ENCODE measurements around the gene PLEKHA4. TPM values are rescaled to one million over a fixed set of nuclear protein-coding genes. Genes with fewer than 3 reads are reported as not detected.

The PLEKHA4 gene
- total RNA-seq, 1 experiment from 2014 or later, result 1.2 TPM

DNA sequence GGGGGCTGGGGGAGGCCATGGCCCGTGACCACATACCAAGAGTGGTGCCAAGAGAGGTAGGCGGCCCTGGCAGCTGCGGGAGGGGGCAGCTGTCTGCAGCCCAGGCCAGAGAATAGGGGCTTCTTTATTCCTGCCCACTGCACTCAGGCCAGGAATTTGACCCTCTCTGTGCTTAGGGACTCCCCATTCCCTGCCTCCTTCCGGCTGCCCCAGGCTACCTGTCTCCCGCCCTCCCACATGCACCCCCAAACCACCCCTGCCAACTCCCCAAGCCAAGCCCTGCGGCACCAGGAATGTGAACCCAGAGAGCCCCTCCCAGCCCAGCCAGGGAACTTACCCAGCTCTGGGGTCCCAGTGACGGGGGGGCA is 687 bp downstream of the PLEKHA4 start:
- peaks cover 5% of the 10 kb centered on the region for H3K79me2 ChIP-seq (ENCODE audit: low read length)
- no peak overlapping the region for H2AFZ ChIP-seq (ENCODE audit: low read length)
- no peaks in the 10 kb centered on the region for H3K4me1 ChIP-seq (ENCODE audit: insufficient read depth, low read length)
- ATAC-seq (no peak), DNase-seq (no peak)
- peaks cover 4% of the 10 kb centered on the region for H4K20me1 ChIP-seq (ENCODE audit: low read length)
- no peaks in the 10 kb centered on the region for H3K9me3 ChIP-seq (ENCODE audit: low read length)
- H3K4me3 ChIP-seq (ENCODE audit: low read length), result no peak overlapping the region
- no TSS peak for BruUV-seq (replicated peaks)
- H3K9ac ChIP-seq (ENCODE audit: low read length), result no peak overlapping the region
- no peaks in the 10 kb centered on the region for H3K36me3 ChIP-seq (ENCODE audit: low read depth, low read length)
- intact Hi-C loops (cut with micrococcal nuclease), result no loop called here
- no peaks in the 10 kb centered on the region for H3F3A ChIP-seq (ENCODE audit: low read length, unreplicated experiment)
- ChIA-PET POLR2A (ENCODE audit: unreplicated experiment) (no interaction called here), CTCF (interaction anchor here (0.7 kb wide), 1 partner anchor 28 kb away, joined by 3 read pairs; no protein-coding TSS in a partner anchor)
- no peak overlapping the region for H3K4me2 ChIP-seq (ENCODE audit: low read length)
- no peaks in the 10 kb centered on the region for H3K27me3 ChIP-seq (ENCODE audit: low read length)
- H3K9me2 ChIP-seq (replicated peaks; ENCODE audit: low read length), result no peaks in the 10 kb centered on the region
- TF ChIP-seq EZH2phosphoT487 (IDR thresholded peaks at IDR 0.05; ENCODE audit: borderline replicate concordance, low read length) (no peak), EZH2 (IDR thresholded peaks at IDR 0.05; ENCODE audit: low read length, unreplicated experiment) (no peak)
- TF ChIP-seq, protein P1, sequence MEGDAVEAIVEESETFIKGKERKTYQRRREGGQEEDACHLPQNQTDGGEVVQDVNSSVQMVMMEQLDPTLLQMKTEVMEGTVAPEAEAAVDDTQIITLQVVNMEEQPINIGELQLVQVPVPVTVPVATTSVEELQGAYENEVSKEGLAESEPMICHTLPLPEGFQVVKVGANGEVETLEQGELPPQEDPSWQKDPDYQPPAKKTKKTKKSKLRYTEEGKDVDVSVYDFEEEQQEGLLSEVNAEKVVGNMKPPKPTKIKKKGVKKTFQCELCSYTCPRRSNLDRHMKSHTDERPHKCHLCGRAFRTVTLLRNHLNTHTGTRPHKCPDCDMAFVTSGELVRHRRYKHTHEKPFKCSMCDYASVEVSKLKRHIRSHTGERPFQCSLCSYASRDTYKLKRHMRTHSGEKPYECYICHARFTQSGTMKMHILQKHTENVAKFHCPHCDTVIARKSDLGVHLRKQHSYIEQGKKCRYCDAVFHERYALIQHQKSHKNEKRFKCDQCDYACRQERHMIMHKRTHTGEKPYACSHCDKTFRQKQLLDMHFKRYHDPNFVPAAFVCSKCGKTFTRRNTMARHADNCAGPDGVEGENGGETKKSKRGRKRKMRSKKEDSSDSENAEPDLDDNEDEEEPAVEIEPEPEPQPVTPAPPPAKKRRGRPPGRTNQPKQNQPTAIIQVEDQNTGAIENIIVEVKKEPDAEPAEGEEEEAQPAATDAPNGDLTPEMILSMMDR (conservative IDR thresholded peaks at IDR 0.05; ENCODE audit: low read depth, low read length), result no peak
- no peak overlapping the region for H3K27ac ChIP-seq (ENCODE audit: low read length)

DNA sequence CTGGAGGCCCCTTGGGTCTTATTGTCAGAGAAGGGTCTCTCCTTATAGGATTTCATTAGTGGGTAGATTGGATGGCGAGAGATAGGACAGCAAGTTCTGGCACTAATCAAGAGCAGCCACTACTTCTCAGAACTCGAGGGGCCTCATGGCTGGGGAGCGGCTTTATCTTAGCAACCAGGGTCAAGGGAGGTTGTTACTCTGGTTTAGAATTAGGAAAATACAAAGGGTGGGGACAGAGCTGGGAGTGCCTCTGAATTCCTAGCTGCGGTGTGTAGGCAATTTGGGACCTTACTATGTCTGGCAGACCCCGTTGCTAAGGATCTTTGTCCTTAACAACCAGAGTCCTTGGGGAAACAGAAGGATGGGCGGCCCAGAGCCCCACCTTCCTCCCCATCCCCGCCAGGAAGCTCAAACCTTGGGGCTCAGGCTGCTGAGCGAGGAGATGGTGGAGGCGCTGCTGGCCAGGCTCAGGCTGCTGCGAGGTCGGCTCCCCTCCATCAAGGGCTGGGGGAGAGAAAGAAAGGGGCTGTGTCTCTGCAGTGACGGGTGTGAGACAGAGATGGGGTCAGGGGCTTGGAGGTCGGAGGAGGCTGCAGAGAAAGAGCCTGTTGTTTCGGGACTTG is 1.2 kb downstream of the PLEKHA4 start:
- H3K4me2 ChIP-seq (ENCODE audit: low read length), result no peak overlapping the region
- no peaks in the 10 kb centered on the region for H3K27me3 ChIP-seq (ENCODE audit: low read length)
- no peaks in the 10 kb centered on the region for H3K36me3 ChIP-seq (ENCODE audit: low read depth, low read length)
- no peak overlapping the region for H2AFZ ChIP-seq (ENCODE audit: low read length)
- no peak overlapping the region for H3K9ac ChIP-seq (ENCODE audit: low read length)
- intact Hi-C loops (cut with micrococcal nuclease), result no loop called here
- H3K9me2 ChIP-seq (replicated peaks; ENCODE audit: low read length), result no peaks in the 10 kb centered on the region
- CTCF ChIA-PET, result interaction anchor here (0.7 kb wide), 1 partner anchor 27 kb away, joined by 3 read pairs; no protein-coding TSS in a partner anchor
- TF ChIP-seq EZH2 (IDR thresholded peaks at IDR 0.05; ENCODE audit: low read length, unreplicated experiment), result no peak
- TF ChIP-seq, protein P1 (conservative IDR thresholded peaks at IDR 0.05; ENCODE audit: low read depth, low read length), result no peak
- TF ChIP-seq EZH2phosphoT487 (IDR thresholded peaks at IDR 0.05; ENCODE audit: borderline replicate concordance, low read length), result no peak
- no peak overlapping the region for H3K4me3 ChIP-seq (ENCODE audit: low read length)
- no peaks in the 10 kb centered on the region for H3F3A ChIP-seq (ENCODE audit: low read length, unreplicated experiment)
- DNase-seq (no peak), ATAC-seq (no peak)
- no peaks in the 10 kb centered on the region for H3K9me3 ChIP-seq (ENCODE audit: low read length)
- POLR2A ChIA-PET (ENCODE audit: unreplicated experiment), result no interaction called here
- H3K79me2 ChIP-seq (ENCODE audit: low read length), result peaks cover under 1% of the 10 kb centered on the region
- BruUV-seq (replicated peaks), result no TSS peak
- no peaks in the 10 kb centered on the region for H4K20me1 ChIP-seq (ENCODE audit: low read length)
- H3K27ac ChIP-seq (ENCODE audit: low read length), result no peak overlapping the region
- no peaks in the 10 kb centered on the region for H3K4me1 ChIP-seq (ENCODE audit: insufficient read depth, low read length)

DNA sequence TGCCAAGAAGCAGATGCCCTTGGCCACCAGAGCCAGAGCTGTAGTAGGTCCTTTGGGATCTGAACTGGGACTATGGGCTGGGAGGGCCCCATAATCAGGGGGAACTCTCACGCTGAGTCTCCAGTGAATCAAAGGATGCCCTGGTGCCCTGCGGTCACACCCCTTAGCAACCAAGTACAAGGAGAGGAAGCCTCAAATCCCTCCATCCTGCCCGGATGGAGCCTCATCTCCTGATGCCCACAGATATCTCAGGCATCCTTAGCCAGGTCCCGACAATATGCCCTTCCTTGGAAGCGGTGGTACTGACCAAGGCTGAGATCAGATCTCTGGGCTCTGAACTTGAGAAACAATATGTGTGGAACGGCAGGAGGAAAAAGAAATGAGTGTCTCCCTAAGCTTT is 1.7 kb downstream of the PLEKHA4 start:
- ChIA-PET CTCF (no interaction called here), POLR2A (ENCODE audit: unreplicated experiment) (no interaction called here)
- TF ChIP-seq EZH2phosphoT487 (IDR thresholded peaks at IDR 0.05; ENCODE audit: borderline replicate concordance, low read length) (no peak), EZH2 (IDR thresholded peaks at IDR 0.05; ENCODE audit: low read length, unreplicated experiment) (no peak)
- TF ChIP-seq, protein P1 (conservative IDR thresholded peaks at IDR 0.05; ENCODE audit: low read depth, low read length), result no peak
- Histone ChIP-seq H3K4me2 (ENCODE audit: low read length) (no peak overlapping the region), H3K79me2 (ENCODE audit: low read length) (no peaks in the 10 kb centered on the region), H3K4me1 (ENCODE audit: insufficient read depth, low read length) (no peaks in the 10 kb centered on the region), H3K27ac (ENCODE audit: low read length) (no peak overlapping the region), H3K36me3 (ENCODE audit: low read depth, low read length) (no peaks in the 10 kb centered on the region), H3K27me3 (ENCODE audit: low read length) (no peaks in the 10 kb centered on the region), H3K9me2 (replicated peaks; ENCODE audit: low read length) (no peaks in the 10 kb centered on the region), H4K20me1 (ENCODE audit: low read length) (no peaks in the 10 kb centered on the region), H3K4me3 (ENCODE audit: low read length) (no peak overlapping the region), H3F3A (ENCODE audit: low read length, unreplicated experiment) (no peaks in the 10 kb centered on the region), H3K9ac (ENCODE audit: low read length) (no peak overlapping the region), H2AFZ (ENCODE audit: low read length) (no peak overlapping the region), H3K9me3 (ENCODE audit: low read length) (no peaks in the 10 kb centered on the region)
- no peak for DNase-seq
- intact Hi-C loops (cut with micrococcal nuclease), result no loop called here
- no peak for ATAC-seq
- BruUV-seq (replicated peaks), result no TSS peak

Data from PC-3 (cell line).